ENCODE data around the gene EPHB1. TPM values are rescaled to one million over a fixed set of nuclear protein-coding genes. Genes with fewer than 3 reads are reported as not detected.

Gene EPHB1
- total and polyA plus RNA-seq, 2 experiments from 2014 or later, result 0.45 to 1.7 TPM

DNA sequence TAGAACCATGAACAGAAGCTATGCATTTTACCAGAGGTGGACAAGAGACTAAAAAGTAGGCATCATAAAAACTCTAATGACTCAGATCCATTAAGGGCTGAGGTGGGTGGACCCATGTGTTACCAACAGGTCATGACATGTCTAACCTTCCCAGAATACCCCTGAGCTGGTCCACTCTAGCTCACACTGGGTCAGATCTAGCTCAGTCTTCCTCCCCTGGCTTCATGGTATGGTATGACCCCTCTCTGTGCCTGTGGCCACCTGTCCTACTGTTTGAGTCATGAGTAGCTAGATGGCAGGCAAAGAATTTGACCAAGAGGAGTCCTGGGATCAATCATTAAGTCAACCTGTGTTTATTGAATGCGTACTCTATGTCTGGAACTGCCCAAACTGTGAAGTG lies 340.4 kb downstream of the EPHB1 start:
- no peak for DNase-seq (ENCODE audit: low read depth in 1 of 2, low spot score in 1 of 2)
- no peaks in the 10 kb centered on the region for H3K4me1 ChIP-seq (ENCODE audit: low read depth)
- no peak overlapping the region for H3K4me3 ChIP-seq

DNA sequence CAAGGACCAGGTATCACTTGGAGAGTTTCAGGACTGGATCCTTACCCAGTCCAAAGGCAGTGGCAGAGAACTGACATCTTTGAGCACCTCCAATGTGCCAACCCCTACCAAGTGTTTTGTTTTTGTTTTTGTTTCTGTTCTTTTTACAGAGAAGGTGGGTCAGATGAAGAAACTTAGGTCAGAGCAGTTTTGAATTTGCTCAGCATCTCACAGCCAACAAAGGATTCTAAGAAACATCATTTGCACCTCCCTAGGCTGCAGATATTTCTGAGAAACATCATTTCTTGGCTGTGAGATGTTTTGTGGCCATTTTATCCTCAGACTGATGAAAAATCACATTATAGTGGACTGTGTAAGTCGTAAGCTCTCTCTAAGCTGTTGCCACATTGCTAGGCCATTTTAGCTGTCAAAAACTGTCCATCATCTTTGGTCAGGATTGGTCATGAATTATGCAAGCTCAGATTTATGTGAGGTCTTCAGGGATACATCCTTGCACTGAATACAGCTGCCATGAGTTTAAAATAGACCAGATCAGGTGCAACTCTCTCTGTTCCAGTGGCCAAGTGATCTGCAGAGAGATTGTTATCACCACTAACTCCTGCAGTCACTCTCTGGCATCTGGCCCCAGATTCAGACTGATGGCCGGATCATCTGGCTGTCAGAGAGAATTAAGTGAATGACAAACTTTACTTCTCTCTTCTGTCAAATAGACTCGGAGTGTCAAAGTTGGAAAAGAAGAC lies 341.5 kb downstream of the EPHB1 start:
- no peak overlapping the region for H3K4me3 ChIP-seq
- H3K27me3 ChIP-seq, result peaks cover 12% of the 10 kb centered on the region
- H3K36me3 ChIP-seq, result no peaks in the 10 kb centered on the region
- no peak overlapping the region for H3K27ac ChIP-seq
- H3K9me3 ChIP-seq (ENCODE audit: low read depth), result no peaks in the 10 kb centered on the region
- DNase-seq (ENCODE audit: low read depth in 1 of 2, low spot score in 1 of 2), result no peak
- TF ChIP-seq, protein P1, sequence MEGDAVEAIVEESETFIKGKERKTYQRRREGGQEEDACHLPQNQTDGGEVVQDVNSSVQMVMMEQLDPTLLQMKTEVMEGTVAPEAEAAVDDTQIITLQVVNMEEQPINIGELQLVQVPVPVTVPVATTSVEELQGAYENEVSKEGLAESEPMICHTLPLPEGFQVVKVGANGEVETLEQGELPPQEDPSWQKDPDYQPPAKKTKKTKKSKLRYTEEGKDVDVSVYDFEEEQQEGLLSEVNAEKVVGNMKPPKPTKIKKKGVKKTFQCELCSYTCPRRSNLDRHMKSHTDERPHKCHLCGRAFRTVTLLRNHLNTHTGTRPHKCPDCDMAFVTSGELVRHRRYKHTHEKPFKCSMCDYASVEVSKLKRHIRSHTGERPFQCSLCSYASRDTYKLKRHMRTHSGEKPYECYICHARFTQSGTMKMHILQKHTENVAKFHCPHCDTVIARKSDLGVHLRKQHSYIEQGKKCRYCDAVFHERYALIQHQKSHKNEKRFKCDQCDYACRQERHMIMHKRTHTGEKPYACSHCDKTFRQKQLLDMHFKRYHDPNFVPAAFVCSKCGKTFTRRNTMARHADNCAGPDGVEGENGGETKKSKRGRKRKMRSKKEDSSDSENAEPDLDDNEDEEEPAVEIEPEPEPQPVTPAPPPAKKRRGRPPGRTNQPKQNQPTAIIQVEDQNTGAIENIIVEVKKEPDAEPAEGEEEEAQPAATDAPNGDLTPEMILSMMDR (IDR thresholded peaks at IDR 0.05; ENCODE audit: low read depth, low read length), result no peak
- no peaks in the 10 kb centered on the region for H3K4me1 ChIP-seq (ENCODE audit: low read depth)

More for the DNA sequence above, 340.4 kb downstream of the EPHB1 start:
- Histone ChIP-seq H3K36me3 (no peaks in the 10 kb centered on the region), H3K27ac (no peak overlapping the region), H3K9me3 (ENCODE audit: low read depth) (no peaks in the 10 kb centered on the region), H3K27me3 (peaks cover 15% of the 10 kb centered on the region)
- TF ChIP-seq, protein P1 (IDR thresholded peaks at IDR 0.05; ENCODE audit: low read depth, low read length), result no peak

DNA sequence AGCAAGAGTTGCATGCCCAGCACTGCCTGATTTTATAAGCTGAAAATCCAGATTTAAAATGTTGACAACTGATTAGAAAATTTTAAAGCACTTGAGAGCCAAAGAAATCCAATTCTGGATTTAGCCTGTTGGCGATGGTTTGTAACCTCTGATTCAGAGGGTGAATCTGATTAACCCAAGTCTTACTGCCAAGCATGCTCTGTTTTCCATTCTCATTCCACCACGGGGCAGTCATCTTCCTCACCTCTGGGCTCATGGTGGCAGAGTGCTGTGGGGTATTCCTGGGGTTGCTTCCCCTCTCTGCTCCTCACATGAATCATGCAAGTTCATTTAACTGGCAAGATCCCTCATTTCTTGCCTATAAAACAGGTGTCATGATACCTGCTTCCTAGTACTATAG lies 342.2 kb downstream of the EPHB1 start:
- no peaks in the 10 kb centered on the region for H3K9me3 ChIP-seq (ENCODE audit: low read depth)
- H3K27me3 ChIP-seq, result peaks cover 4% of the 10 kb centered on the region
- no peak for DNase-seq (ENCODE audit: low read depth in 1 of 2, low spot score in 1 of 2)
- no peak overlapping the region for H3K4me3 ChIP-seq
- H3K27ac ChIP-seq, result no peak overlapping the region
- H3K36me3 ChIP-seq, result no peaks in the 10 kb centered on the region
- H3K4me1 ChIP-seq (ENCODE audit: low read depth), result no peaks in the 10 kb centered on the region
- TF ChIP-seq, protein P1 (IDR thresholded peaks at IDR 0.05; ENCODE audit: low read depth, low read length), result no peak

DNA sequence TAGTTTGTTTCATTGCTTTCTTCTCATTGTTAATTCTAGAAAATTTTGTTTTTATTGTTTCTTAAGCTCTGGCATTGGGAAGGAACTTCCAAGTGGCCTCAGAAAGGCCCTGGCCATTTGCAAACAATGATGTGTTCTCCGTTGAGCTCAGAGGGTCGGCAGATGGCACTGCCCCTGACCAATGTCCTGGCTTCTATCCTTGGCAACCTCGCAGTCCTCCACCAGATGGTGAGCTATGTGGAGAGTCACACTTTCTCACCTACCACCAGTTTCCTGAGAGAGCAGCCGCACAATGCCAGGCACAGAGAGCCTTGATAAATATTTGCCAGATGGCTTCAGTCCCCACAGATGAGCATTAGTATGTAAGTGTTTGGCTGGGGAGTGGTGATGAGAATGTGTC lies 343.7 kb downstream of the EPHB1 start:
- Histone ChIP-seq H3K4me3 (no peak overlapping the region), H3K27me3 (peaks cover 3% of the 10 kb centered on the region), H3K9me3 (ENCODE audit: low read depth) (no peaks in the 10 kb centered on the region), H3K27ac (no peak overlapping the region), H3K36me3 (no peaks in the 10 kb centered on the region), H3K4me1 (ENCODE audit: low read depth) (no peaks in the 10 kb centered on the region)
- TF ChIP-seq, protein P1 (IDR thresholded peaks at IDR 0.05; ENCODE audit: low read depth, low read length), result no peak
- DNase-seq (ENCODE audit: low read depth in 1 of 2, low spot score in 1 of 2), result no peak

DNA sequence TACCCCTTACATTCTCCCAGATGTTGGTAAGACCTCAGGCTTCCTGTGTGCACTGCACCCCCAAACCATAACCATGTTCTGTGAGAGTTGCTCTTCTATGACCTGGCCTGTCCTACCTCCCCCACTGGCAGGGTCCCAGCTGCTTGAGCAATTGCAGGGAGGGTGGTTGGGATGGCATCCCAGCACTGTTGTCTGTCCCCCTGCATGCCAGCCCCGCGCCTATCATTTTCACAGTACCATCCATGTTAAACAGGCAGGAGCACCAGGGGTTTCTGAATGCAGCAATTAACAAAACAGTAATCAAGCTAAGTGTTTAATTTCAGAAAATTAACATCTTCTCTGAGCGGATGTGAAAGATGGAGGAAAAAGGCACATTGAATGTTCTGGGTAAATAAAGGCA lies 345.5 kb downstream of the EPHB1 start:
- peaks cover 3% of the 10 kb centered on the region for H3K27me3 ChIP-seq
- TF ChIP-seq, protein P1 (IDR thresholded peaks at IDR 0.05; ENCODE audit: low read depth, low read length), result no peak
- H3K27ac ChIP-seq, result no peak overlapping the region
- H3K36me3 ChIP-seq, result no peaks in the 10 kb centered on the region
- DNase-seq (ENCODE audit: low read depth in 1 of 2, low spot score in 1 of 2), result no peak
- H3K4me3 ChIP-seq, result no peak overlapping the region
- no peaks in the 10 kb centered on the region for H3K9me3 ChIP-seq (ENCODE audit: low read depth)
- H3K4me1 ChIP-seq (ENCODE audit: low read depth), result no peaks in the 10 kb centered on the region

All from cardiac muscle cell (in vitro differentiated cells and primary cell).